Left ventricle myocardium superior (tissue), 1 donor: ENCODE data around the gene GGTLC1. TPM values are rescaled to one million over a fixed set of nuclear protein-coding genes. Genes with fewer than 3 reads are reported as not detected.

Experiments
- ATAC-seq: fragments of 200-7000 bp; cut with Tn5 transposase; one replicate; pipeline ENCODE4 v1.9.1; 2020; ENCODE audit warnings: mild to moderate bottlenecking, moderate library complexity
- DNase-seq: peaks from one replicate; pipeline ENCODE4 v3.0.0-alpha.2; 2020
- intact Hi-C: fragments of 100-400 bp; cut with micrococcal nuclease; formaldehyde crosslinking; loops from one replicate; pipeline ENCODE4 v1.11.0; 2022
- long read RNA-seq: library from polyadenylated mRNA; unstranded; transcript quantifications from one replicate; pipeline ENCODE4 v2.0.0, GENCODE V29; 2021
- total RNA-seq: library from RNA; stranded (reverse); fragmentation: NEBNext Ultra II Directional; extraction: Animal tissue kit (Norgen Biotek cat#: 25700); gene quantifications from one replicate; pipeline ENCODE4 v1.2.1, GENCODE V29; 2021
- donor health status: DM: no; HTN: yes; CAD: no; lungs with severe emphysema.

Gene GGTLC1
- not detected for total RNA-seq
- long read RNA-seq = 0 reads

DNA sequence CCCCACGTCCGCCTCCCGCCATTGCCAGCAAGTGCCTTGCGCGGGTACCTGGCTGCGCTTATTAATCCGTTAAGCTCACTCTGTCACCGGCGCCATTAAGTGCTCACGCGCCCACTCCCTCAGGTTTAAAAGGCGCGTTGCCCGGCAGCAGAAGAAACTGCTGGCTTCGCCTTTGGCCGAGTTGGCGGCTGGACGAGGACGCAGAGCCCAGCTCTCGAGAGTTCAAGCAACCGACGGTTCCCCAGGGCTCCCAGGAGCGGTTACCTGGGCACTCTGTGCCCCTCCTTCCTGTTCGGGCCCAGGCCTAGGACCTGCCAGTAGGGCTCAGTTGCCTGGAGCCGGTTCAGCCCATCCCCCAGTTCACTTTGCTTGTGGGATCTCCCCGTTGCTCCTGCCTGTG, at the start of gene GGTLC1:
Gene GGTLC1 (minus strand): TSS at position 219 of the 400 bp plus-strand sequence. CDS start 2,168 bp downstream, outside the sequence.
- intact Hi-C loops = no loop called here
- DNase-seq (no peak), ATAC-seq (no peak)

DNA sequence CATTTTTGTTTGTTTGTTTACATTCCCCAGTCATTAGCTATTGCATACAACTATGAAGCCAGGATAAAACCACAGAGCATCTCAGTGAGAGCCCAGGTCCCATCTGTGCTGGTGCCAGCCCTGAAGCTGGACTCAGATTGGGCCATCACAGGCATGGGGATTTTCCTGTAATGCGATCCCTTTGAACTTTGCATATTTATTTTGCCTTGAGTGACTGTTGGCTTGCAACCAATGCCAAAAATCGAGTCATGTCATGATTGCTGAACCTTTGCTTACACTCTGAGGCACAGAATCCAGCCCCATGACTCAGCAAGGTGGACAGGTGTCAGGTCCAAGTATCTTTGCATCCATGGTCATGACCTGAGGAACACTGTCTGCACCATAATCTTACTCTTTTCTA, 46.2 kb upstream of the GGTLC1 start:
- ATAC-seq = no peak
- intact Hi-C loops = no loop called here

DNA sequence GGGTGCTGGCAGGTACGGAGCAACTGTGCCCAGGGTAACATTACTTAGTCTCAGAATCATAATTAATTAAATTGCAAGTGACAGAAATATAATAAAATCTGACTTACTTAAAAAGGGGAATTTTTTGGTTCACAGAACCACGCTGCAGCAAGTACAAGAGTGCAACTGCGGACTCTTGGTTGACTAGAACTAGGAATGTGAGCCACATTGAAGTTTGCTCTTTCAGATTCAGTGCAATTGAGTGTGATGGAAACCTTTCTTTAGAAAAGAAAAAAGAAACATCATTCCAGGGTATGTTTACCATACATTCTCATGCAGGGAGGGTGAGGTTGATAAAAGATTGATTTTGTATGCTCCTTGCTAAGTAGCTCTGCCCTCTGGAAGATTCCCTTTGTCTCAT, 45.0 kb upstream of the GGTLC1 start:
- no peak for DNase-seq
- ATAC-seq = no peak
- intact Hi-C loops = no loop called here

More for the DNA sequence above, 46.2 kb upstream of the GGTLC1 start:
- DNase-seq = no peak

- ATAC-seq = no peak
- DNase-seq = no peak
- intact Hi-C loops = no loop called here
Observed at GRCh38 chr20:24033151-24033550, 44.6 kb upstream of the GGTLC1 start.

- DNase-seq = no peak
- no peak for ATAC-seq
- intact Hi-C loops = no loop called here
Observed at GRCh38 chr20:24032400-24032898, 43.9 kb upstream of the GGTLC1 start.

DNA sequence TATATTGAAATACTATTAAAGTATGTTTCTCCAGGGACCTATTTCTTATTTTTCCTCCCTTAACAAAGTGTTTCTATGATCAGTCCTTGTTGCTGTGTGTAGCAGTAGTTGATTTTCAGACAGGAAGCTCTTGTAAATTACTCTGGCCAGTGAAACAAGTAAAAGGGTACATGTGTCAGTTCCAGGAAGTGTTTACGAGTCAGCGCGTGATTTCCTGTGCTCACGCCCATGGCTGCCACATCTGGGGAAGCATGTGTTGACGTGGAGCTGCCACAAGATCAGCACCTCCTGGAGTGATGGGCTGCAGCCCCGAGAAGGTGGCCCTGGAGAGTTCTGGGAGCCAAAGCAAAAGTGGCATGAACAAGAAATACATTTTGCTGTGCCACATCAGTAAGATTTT, 38.6 kb upstream of the GGTLC1 start:
- DNase-seq (peak; percentile 69), ATAC-seq (peak; percentile 89)
- intact Hi-C loops = no loop called here

DNA sequence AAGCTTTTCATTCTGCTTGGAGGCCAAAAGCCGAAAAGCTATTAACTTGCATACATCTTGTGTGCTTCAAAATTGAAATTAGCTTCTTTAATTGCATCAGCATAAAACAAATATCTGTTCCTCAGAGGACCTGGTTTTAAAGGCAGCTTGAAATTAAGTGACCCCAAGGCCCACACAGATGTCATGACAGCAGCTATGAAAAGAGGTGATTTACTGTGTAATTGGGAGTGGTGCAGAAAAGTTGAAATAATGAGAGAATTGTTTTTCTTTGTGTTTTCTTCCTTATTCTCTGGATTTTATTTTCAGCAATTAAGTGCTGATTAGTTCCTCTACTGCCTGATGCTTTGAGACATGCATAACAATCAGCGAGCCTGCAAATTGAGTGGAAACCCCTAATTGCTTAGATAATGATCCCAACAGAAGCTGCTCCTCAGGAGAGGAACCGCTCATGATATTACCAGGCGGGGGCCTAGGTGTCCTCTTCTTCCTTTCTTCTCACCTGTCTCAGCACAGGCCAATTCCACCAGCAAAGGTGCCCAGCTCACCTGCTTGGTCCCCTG, 34.1 kb upstream of the GGTLC1 start:
- intact Hi-C loops = no loop called here
- ATAC-seq (no peak), DNase-seq (no peak)

DNA sequence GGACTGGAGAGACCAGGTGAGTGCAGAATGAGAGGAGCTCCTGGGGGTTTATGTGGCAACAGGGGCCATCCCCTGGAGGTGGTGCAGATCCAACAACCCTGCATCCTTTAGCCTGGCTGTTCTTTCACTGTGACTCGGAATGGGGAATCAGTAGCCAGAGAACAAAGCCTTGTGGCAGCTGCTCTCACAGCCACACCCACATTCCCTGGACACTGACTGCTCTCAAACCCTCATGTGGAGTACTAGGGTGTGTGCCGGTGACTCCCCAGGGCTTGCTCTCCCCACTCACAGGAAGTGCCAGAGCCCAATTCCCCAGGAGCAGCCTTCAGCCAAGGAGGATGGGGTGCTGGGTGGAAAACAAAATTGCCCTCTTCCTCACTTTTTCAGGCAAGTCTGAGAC, 30.2 kb upstream of the GGTLC1 start:
- DNase-seq = no peak
- no peak for ATAC-seq
- intact Hi-C loops = no loop called here

GRCh38 chr20:24017458-24017755, 28.8 kb upstream of the GGTLC1 start:
- intact Hi-C loops = no loop called here
- DNase-seq (no peak), ATAC-seq (no peak)

- no peak for DNase-seq
- intact Hi-C loops = no loop called here
- ATAC-seq = no peak
Observed at GRCh38 chr20:24016607-24017457, 28.3 kb upstream of the GGTLC1 start.

DNA sequence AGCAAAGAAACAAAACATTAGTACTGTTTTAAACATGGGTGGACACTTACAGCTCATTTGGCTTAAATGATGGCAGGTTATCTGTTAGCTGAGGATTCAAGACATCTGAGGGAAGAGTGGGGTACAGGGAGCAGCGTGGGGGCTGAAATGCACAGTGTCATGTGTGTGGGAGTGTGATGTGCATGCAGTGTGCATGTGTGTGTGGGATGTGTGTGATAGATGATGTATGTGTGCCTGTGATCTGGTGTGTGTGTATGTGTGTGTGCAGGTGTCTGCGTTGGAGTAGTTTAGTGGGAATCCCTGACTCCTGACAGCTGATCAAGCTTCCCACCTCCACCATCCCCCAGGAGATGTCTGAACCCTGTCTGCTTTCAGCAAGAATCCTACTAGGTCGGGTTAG, 25.4 kb upstream of the GGTLC1 start:
- ATAC-seq (no peak), DNase-seq (no peak)
- intact Hi-C loops = no loop called here

DNA sequence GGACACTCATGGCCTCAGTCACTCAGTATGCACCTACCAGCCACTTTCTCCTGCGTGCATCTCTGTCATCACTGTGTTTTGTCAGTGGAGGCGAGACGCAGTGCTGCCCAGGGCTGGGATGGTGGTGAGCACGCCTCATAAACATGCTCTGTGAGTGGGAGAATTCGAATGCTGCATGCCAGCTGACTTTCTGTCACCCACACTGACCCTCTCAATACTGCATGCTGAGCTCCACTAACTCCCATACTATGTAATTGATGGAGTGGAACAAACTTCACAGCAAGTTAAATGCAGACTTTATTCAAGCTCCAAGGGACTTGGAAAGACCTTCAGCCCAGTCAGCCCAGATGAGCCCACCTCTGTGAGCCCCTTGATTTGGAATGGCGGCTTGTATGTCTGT, 22.7 kb upstream of the GGTLC1 start:
- DNase-seq (no peak), ATAC-seq (no peak)
- intact Hi-C loops = no loop called here

- ATAC-seq (no peak), DNase-seq (no peak)
- intact Hi-C loops = no loop called here
Observed at GRCh38 chr20:24007758-24008157, 19.2 kb upstream of the GGTLC1 start.

GRCh38 chr20:24007073-24007595, 18.6 kb upstream of the GGTLC1 start:
- intact Hi-C loops = no loop called here
- ATAC-seq = peak; percentile 56
- no peak for DNase-seq

- DNase-seq (no peak), ATAC-seq (no peak)
- intact Hi-C loops = no loop called here
Observed at GRCh38 chr20:24006626-24007025, 18.0 kb upstream of the GGTLC1 start.

GRCh38 chr20:24004471-24004870, 15.9 kb upstream of the GGTLC1 start:
- DNase-seq (no peak), ATAC-seq (no peak)
- intact Hi-C loops = no loop called here

- DNase-seq (no peak), ATAC-seq (no peak)
- intact Hi-C loops = no loop called here
Observed at GRCh38 chr20:24002896-24003295, 14.3 kb upstream of the GGTLC1 start.

GRCh38 chr20:24001712-24002405, 13.3 kb upstream of the GGTLC1 start:
- DNase-seq (no peak), ATAC-seq (no peak)
- intact Hi-C loops = no loop called here

GRCh38 chr20:23998844-23999243, 10.3 kb upstream of the GGTLC1 start:
- ATAC-seq (no peak), DNase-seq (no peak)
- intact Hi-C loops = no loop called here

GRCh38 chr20:23998392-23998791, 9.8 kb upstream of the GGTLC1 start:
- intact Hi-C loops = no loop called here
- ATAC-seq (no peak), DNase-seq (no peak)
